Renal cortex interstitium (tissue), 11 donors: Measurements from ENCODE around the gene LRRC26. TPM values are rescaled to one million over a fixed set of nuclear protein-coding genes. Genes with fewer than 3 reads are reported as not detected.
"Not testable (repeated sequence)": the region's sequence is repeated elsewhere in the genome, so short reads cannot be mapped to it uniquely, and the experiment has no call there.

Experiments used
- DNase-seq, 11 donors: peaks; one replicate each; pipeline ENCODE4 v3.0.0-alpha.2; 2013; ENCODE audit warnings: low read depth in 9 of 11, low spot score in 4 of 11; ENCODE audit errors: extremely low read depth in 1 of 11
- polyA plus RNA-seq, 3 donors: library from polyadenylated mRNA; unstranded; fragments of 120-200 nt; gene quantifications; one replicate each; pipeline ENCODE4 v1.2.1, GENCODE V29; 2013; ENCODE audit not compliant: insufficient read length in 3 of 3

The LRRC26 gene
- polyA plus RNA-seq, 3 donors: 0.14 TPM; not detected in 2

GRCh38 chr9:137128158-137128861, 41.5 kb downstream of the LRRC26 start:
- DNase-seq: no peak

DNA sequence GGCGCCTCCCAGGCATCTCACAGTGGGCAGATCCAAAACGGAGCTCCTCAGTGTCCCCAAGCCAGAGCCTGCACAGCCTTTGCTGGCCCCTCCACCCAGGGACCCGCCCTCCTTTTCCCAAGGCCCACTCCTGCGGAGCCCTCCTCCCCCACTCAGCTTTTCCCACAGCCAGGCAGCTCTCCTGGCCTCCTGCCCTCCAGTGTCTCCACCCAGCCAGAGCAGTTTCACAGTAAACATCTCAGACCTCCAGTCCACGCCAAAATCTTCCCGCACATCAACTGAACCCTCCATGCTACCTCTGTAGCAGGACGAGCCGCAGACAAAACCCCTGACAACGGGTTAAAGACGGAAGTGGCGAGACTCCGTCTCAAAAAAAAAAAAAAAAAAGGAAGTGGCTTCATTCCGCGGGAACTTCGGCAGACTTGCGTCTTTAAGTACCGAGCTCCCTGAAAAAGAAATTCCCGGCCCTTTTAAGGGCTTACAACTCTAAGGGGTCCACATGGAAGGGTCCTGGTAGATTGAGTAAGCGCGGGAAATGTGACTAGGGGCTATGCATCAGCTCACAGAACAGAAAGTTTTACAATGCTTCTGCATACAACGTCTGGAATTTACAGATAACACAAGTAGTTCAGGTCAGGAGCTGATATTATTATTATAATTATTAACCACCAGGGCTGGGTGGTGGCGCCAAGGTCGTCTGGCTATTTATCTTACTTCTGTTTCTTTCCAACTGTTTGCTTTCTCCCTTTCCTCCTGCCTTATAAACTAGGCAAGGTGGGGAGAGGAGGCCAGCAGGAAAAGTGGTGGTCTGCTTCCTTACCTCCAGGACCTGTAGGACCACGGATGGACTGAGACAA, 42.3 kb downstream of the LRRC26 start:
- DNase-seq: no peak

DNA sequence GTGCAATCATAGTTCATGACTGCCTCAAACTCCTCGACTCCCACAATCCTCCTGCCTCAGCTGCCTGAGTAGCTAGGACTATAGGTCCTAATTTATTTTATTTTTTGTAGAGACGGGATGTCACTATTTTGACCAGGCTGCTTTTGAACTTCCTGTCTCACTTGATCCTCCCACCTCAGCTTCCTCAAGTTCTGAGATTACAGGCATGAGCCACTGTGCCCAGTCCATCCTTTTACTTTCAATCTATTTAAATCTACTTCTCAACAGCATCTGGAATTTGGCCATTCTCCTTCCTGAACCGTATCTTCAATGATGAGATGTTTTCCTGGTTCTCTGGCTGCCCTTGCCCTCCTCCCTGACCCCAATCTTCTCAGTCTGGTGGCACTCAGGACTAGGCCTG, 43.1 kb downstream of the LRRC26 start:
- DNase-seq: no peak

DNA sequence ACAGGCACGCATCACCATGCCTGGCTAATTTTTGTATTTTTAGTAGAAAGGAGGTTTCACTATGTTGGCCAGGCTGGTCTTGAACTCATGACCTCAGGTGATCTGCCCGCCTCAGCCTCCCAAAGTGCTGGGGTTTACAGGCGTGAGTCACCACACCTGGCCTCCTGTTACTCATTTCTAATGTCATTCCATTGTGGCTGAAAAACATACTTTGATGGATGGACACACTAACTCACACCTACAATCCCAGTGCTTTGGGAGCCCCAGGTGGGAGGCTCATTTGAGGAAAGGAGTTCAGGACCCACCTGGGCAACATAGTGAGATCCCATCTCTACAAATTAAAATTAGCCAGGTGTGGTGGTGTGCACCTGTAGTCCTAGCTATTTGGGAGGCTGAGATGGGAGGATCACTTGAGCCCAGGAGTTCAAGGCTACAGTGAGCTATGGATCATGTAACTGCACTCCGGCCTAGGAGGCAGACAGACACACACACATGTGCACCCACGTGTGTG, 45.8 kb downstream of the LRRC26 start:
- not testable (repeated sequence) for DNase-seq

GRCh38 chr9:137123468-137123837, 46.4 kb downstream of the LRRC26 start:
- DNase-seq: no peak

DNA sequence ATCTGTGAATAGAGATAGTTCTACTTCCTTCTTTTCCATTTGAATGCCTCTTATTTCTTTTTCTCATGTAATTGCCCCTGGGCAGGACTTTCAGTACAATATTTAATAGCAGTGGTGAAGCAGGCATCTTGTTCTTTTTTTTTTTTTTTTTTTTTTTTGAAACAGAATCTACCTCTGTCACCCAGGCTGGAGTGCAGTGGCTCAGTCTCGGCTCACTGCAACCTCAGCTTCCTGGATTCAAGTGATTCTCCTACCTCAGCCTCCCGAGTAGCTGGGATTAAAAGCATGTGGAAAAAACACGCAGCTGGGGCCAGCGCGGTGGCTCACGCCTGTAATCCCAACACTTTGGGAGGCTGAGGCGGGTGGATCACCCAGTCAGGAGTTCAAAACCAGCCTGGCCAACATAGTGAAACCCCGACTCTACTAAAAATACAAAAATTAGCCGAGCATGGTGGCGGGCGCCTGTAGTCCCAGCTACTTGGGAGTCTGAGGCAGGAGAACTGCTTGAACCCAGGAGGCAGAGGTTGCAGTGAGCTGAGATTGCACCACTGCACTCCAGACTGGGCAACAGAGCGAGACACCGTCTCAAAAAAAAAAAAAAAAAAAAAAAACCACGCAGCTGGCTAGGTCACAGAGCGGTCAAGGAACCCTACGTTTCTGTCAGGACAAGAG, 46.9 kb downstream of the LRRC26 start:
- not testable (repeated sequence) for DNase-seq

- DNase-seq: not testable (repeated sequence)
Observed at GRCh38 chr9:137121927-137122795, 47.7 kb downstream of the LRRC26 start.

Other genes with a start within 250 kb of the LRRC26 start
- gene FBXW5, start 225.3 kb downstream of the LRRC26 start, polyA plus RNA-seq: 10 to 100 TPM; 33.7 to 58.7 (median 54.3) TPM
- 1 to 10 TPM in 1 of 3 donors, under 1 TPM in 2; 0.44 to 1.4 (median 0.57) TPM for gene C8G, start 224.8 kb downstream of the LRRC26 start, polyA plus RNA-seq
- 10 to 100 TPM; 17.8 to 47.3 (median 24.5) TPM for gene LCN12, start 217.8 kb downstream of the LRRC26 start, polyA plus RNA-seq
- gene PTGDS, start 192.5 kb downstream of the LRRC26 start, polyA plus RNA-seq: 100 to 1,000 TPM in 1 of 3 donors, 10 to 100 TPM in 2; 42.1 to 113 (median 66.3) TPM
- under 1 TPM; 0.14 to 0.40 (median 0.39) TPM for gene LCNL1, start 187.1 kb downstream of the LRRC26 start, polyA plus RNA-seq
- gene PAXX, start 177.6 kb downstream of the LRRC26 start, polyA plus RNA-seq: 10 to 100 TPM; 23.7 to 40.2 (median 39.3) TPM
- gene CLIC3, start 173.5 kb downstream of the LRRC26 start, polyA plus RNA-seq: under 1 TPM; 0.37 to 0.75 (median 0.39) TPM
- 10 to 100 TPM; 43.4 to 66.6 (median 61.6) TPM for gene ABCA2, start 141.8 kb downstream of the LRRC26 start, polyA plus RNA-seq
- gene FUT7, start 138.0 kb downstream of the LRRC26 start, polyA plus RNA-seq: under 1 TPM; 0.07 to 0.15 (median 0.12) TPM
- 10 to 100 TPM; 12.9 to 38.4 (median 31.5) TPM for gene NPDC1, start 123.9 kb downstream of the LRRC26 start, polyA plus RNA-seq
- 1 to 10 TPM; 4.3 to 5.3 (median 4.7) TPM for gene ENTPD2, start 116.0 kb downstream of the LRRC26 start, polyA plus RNA-seq
- 1 to 10 TPM; 6.6 to 9.2 (median 6.8) TPM for gene SAPCD2, start 99.5 kb downstream of the LRRC26 start, polyA plus RNA-seq
- 1 to 10 TPM; 4.9 to 9.2 (median 5.7) TPM for gene UAP1L1, start 92.5 kb downstream of the LRRC26 start, polyA plus RNA-seq
- 10 to 100 TPM; 46.1 to 62.1 (median 55.3) TPM for gene MAN1B1, start 83.1 kb downstream of the LRRC26 start, polyA plus RNA-seq
- 10 to 100 TPM; 15.2 to 30.6 (median 24.7) TPM for gene DPP7, start 55.3 kb downstream of the LRRC26 start, polyA plus RNA-seq
- gene GRIN1, start 30.9 kb downstream of the LRRC26 start, polyA plus RNA-seq: under 1 TPM in 1 of 3 donors, not detected in 2; 0.34 TPM
- gene TMEM210, start 2.0 kb upstream of the LRRC26 start, polyA plus RNA-seq: not detected
- gene ANAPC2, start 18.5 kb upstream of the LRRC26 start, polyA plus RNA-seq: 10 to 100 TPM; 35.5 to 56.7 (median 49.2) TPM
- gene SSNA1, start 18.6 kb upstream of the LRRC26 start, polyA plus RNA-seq: 10 to 100 TPM; 36.9 to 62.9 (median 49.8) TPM
- 10 to 100 TPM; 14.8 to 17.3 (median 16.4) TPM for gene TPRN, start 30.7 kb upstream of the LRRC26 start, polyA plus RNA-seq
- gene TMEM203, start 35.6 kb upstream of the LRRC26 start, polyA plus RNA-seq: 10 to 100 TPM; 40.2 to 46.4 (median 42.7) TPM
- 10 to 100 TPM in 2 of 3 donors, 1 to 10 TPM in 1; 8.2 to 15.1 (median 14.2) TPM for gene NDOR1, start 35.6 kb upstream of the LRRC26 start, polyA plus RNA-seq
- gene RNF208, start 52.2 kb upstream of the LRRC26 start, polyA plus RNA-seq: 10 to 100 TPM in 2 of 3 donors, 1 to 10 TPM in 1; 6.0 to 13.3 (median 13.2) TPM
- 10 to 100 TPM in 2 of 3 donors, 1 to 10 TPM in 1; 8.5 to 13.9 (median 12.8) TPM for gene CYSRT1, start 55.1 kb upstream of the LRRC26 start, polyA plus RNA-seq
- gene RNF224, start 57.5 kb upstream of the LRRC26 start, polyA plus RNA-seq: 10 to 100 TPM in 2 of 3 donors, 1 to 10 TPM in 1; 7.9 to 15.2 (median 12.0) TPM
- 10 to 100 TPM in 2 of 3 donors, 1 to 10 TPM in 1; 5.0 to 13.8 (median 11.6) TPM for gene SLC34A3, start 60.9 kb upstream of the LRRC26 start, polyA plus RNA-seq
- gene TUBB4B, start 71.2 kb upstream of the LRRC26 start, polyA plus RNA-seq: 100 to 1,000 TPM; 331 to 492 (median 358) TPM
- gene STPG3, start 81.2 kb upstream of the LRRC26 start, polyA plus RNA-seq: 1 to 10 TPM; 2.2 to 4.2 (median 2.6) TPM
- 10 to 100 TPM; 49.8 to 62.2 (median 55.2) TPM for gene NELFB, start 85.3 kb upstream of the LRRC26 start, polyA plus RNA-seq
- 1 to 10 TPM; 4.4 to 8.9 (median 6.3) TPM for gene TOR4A, start 107.7 kb upstream of the LRRC26 start, polyA plus RNA-seq
- 1 to 10 TPM; 6.8 to 9.0 (median 7.7) TPM for gene NRARP, start 132.2 kb upstream of the LRRC26 start, polyA plus RNA-seq